Middle frontal gyrus (tissue), 1 donor: ENCODE measurements around the gene NDUFS3.
"Not testable (repeated sequence)": the region's sequence is repeated elsewhere in the genome, so short reads cannot be mapped to it uniquely, and the experiment has no call there.

ENCODE experiments used
- DNase-seq: peaks from one replicate; pipeline ENCODE4 v3.0.0-alpha.2; 2015; ENCODE audit warnings: low spot score; ENCODE audit errors: extremely low spot score

The NDUFS3 gene

GRCh38 chr11:47578524-47579494 is at the start of gene NDUFS3, which contains the start of gene KBTBD4:
Gene NDUFS3 (plus strand): TSS chr11:47579074. CDS start chr11:47579092, 18 bp downstream.
Gene KBTBD4 (minus strand): TSS chr11:47578970. CDS start chr11:47578951, 19 bp downstream.
- peak; percentile 83 for DNase-seq

GRCh38 chr11:47529951-47530350 is 48.9 kb upstream of the NDUFS3 start:
- DNase-seq: no peak

- DNase-seq: not testable (repeated sequence)
Observed at GRCh38 chr11:47530721-47531120, 48.2 kb upstream of the NDUFS3 start.

GRCh38 chr11:47531666-47532065 is 47.2 kb upstream of the NDUFS3 start:
- no peak for DNase-seq

- no peak for DNase-seq
Observed at GRCh38 chr11:47532597-47533213, 46.2 kb upstream of the NDUFS3 start.

GRCh38 chr11:47533690-47534151 is 45.2 kb upstream of the NDUFS3 start:
- no peak for DNase-seq

GRCh38 chr11:47534704-47535251 is 44.1 kb upstream of the NDUFS3 start:
- DNase-seq: no peak

- DNase-seq: no peak
Observed at GRCh38 chr11:47536915-47537314, 42.0 kb upstream of the NDUFS3 start.

GRCh38 chr11:47538741-47539565 is 39.9 kb upstream of the NDUFS3 start:
- DNase-seq: no peak

GRCh38 chr11:47539681-47540039 is 39.2 kb upstream of the NDUFS3 start:
- no peak for DNase-seq

- DNase-seq: no peak
Observed at GRCh38 chr11:47541070-47541469, 37.8 kb upstream of the NDUFS3 start.

GRCh38 chr11:47545298-47545697 is 33.6 kb upstream of the NDUFS3 start:
- DNase-seq: no peak

GRCh38 chr11:47546274-47546673 is 32.6 kb upstream of the NDUFS3 start:
- DNase-seq: not testable (repeated sequence)

GRCh38 chr11:47550288-47551047 is 28.4 kb upstream of the NDUFS3 start:
- DNase-seq: no peak

- no peak for DNase-seq
Observed at GRCh38 chr11:47551086-47551485, 27.8 kb upstream of the NDUFS3 start.

GRCh38 chr11:47552056-47552565 is 26.8 kb upstream of the NDUFS3 start:
- DNase-seq: no peak

GRCh38 chr11:47552566-47553405 is 26.1 kb upstream of the NDUFS3 start, which contains the start of gene CELF1:
Gene CELF1 (minus strand): TSS chr11:47553132. CDS start chr11:47499523, 53,609 bp downstream.
- DNase-seq: peak; percentile 85

GRCh38 chr11:47553406-47553743 is 25.5 kb upstream of the NDUFS3 start:
- no peak for DNase-seq

GRCh38 chr11:47557004-47557403 is 21.9 kb upstream of the NDUFS3 start:
- not testable (repeated sequence) for DNase-seq
